PFSK-1 (cell line): ENCODE results near the gene GPR89B.
"Not testable (repeated sequence)": the region's sequence is repeated elsewhere in the genome, so short reads cannot be mapped to it uniquely, and the experiment has no call there.

Experiments
- POLR2AphosphoS5 ChIP-seq: IDR thresholded peaks from 2 replicates; pipeline ENCODE4 v1.6.1; 2012; ENCODE audit warnings: low read depth, mild to moderate bottlenecking, control low read depth, low read length, moderate library complexity
- SIN3A ChIP-seq: IDR thresholded peaks from 2 replicates; pipeline ENCODE4 v1.6.1; 2012; ENCODE audit warnings: mild to moderate bottlenecking, low read length, moderate library complexity, borderline replicate concordance; ENCODE audit not compliant: insufficient read depth

DNA sequence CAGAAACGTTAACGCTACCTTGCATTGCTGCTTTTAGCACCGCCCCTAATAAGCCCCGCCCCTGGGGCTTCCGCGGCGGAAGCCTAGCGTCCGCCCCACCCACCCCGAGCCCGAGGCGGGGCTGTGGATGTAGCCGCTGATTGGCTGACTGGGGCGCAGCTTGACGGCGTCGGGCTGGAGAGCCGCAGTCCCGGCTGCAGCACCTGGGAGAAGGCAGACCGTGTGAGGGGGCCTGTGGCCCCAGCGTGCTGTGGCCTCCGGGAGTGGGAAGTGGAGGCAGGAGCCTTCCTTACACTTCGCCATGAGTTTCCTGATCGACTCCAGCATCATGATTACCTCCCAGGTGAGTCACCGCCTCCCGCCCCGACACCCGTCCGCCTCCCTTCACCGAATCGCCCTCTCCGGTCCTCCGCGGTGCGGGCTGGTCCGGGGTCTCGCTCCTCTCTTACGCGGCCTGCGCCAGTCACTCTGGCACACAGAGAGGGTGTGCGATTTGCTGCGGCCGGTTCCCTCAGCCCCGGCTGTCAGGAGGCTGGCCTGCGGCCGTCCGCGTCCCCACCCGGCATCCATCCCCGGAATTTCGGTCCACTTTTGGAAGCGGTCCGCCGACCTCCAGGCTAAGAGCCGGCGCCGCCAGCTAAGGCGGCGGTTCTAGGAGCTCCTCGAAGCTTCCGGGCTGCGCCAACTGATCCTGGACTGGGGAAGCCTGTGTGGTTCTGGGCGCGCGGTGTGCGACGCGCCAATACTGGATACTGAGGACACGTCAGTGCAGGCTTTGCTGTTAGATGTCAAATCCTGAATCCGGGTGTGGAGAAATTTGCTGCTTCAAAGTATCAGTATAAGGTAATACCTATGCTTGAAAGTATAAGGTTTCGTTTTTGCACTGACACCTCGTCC is at the start of gene GPR89B:
- TF ChIP-seq POLR2AphosphoS5: peak; percentile 81
- TF ChIP-seq SIN3A: not testable (repeated sequence)
